GM18858 (cell line): ENCODE measurements around the gene PLA2G4C.
"Not testable (repeated sequence)": the region's sequence is repeated elsewhere in the genome, so short reads cannot be mapped to it uniquely, and the experiment has no call there.

ENCODE experiments used
- ATAC-seq: cut with Tn5 transposase; IDR thresholded peaks from one replicate; pipeline ENCODE4 v1.9.1; 2021; ENCODE audit not compliant: unreplicated experiment

Gene PLA2G4C

DNA sequence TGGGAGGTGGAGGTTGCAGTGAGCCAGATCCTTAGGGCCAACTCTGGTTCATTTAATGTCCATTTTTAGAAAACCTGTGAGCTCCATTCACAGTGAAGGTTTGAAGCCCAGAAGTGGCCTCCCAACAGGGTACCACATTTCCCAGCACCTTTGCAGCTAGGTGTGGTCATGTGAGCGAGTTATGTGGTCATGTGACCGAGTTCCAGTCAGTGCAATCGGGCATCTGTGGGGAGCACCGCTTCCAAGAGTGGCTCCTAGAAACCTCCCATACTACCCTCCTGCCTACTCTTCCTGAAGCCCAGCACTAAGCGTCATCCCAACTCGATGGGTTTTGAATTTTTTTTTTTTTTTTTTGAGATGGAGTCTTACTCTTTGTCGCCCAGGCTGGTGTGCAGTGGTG, 663 bp upstream of the PLA2G4C start:
- ATAC-seq: no peak

- no peak for ATAC-seq
Measured at GRCh38 chr19:48108997-48109782, 1.4 kb downstream of the PLA2G4C start.

- no peak for ATAC-seq
Measured at GRCh38 chr19:48103922-48104321, 6.7 kb downstream of the PLA2G4C start.

GRCh38 chr19:48102870-48103751, 7.5 kb downstream of the PLA2G4C start:
- no peak for ATAC-seq

DNA sequence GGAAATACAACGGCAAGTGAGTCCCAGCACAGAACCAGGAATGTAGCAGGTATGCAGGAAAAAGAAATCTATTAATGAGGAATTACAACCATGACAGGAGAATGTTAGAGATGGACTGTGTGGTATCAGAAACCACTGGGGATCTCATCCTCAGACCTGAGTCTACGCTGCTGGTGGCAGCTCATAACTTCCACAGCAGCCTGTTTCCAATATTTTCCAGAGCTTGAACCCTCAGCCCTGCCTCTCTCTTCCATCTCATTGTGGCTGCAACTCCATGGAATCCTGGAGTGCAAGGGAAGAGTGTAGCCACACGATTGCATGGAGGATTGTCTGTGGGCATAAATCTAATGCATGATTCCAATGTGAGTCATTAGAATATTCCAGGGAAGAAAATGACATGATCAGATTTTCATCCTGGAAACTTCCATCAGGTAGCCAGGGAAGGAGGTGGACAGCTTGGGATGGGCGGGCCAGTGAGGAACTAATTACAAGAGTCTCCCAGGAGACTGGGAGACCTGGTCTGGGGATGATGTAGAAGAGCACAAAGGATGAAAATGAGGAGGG, 14.9 kb downstream of the PLA2G4C start:
- ATAC-seq: no peak

- ATAC-seq: no peak
Measured at GRCh38 chr19:48094855-48095203, 15.8 kb downstream of the PLA2G4C start.

DNA sequence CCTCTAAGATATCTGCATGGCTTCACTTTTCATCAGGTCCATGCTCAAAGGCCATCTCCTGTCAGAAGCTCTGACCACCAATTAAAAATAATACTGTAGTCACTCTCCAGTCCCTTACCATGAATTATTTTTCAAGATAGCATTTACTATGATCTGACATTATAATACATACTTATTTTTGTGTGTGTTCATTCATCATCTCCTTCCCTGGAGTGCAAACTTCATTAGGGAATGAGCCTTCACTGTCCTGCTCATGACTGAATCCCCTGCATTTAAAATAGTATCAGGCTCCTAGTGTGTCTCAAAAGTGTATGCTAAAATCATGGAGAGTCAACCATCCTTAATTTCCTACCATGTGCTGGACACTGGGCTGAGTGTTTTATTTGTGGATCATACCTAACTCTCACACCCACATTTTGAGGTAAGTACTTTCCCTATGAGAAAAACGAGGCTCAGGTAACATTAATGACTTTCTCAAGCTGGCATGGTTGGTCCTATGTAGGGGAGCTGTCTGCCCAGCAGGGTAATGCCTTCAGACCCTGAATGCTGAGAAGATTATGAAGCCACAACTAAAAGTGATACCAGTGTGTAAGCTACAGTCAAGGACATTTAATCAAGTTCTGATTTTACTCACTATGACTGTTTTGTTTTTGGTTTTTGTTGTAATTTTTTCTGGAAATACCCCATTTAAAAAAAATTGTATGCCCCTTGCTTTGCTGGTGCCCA, 16.3 kb downstream of the PLA2G4C start:
- no peak for ATAC-seq

- not testable (repeated sequence) for ATAC-seq
Measured at GRCh38 chr19:48091111-48091718, 19.4 kb downstream of the PLA2G4C start.

- ATAC-seq: no peak
Measured at GRCh38 chr19:48090281-48090802, 20.3 kb downstream of the PLA2G4C start.

DNA sequence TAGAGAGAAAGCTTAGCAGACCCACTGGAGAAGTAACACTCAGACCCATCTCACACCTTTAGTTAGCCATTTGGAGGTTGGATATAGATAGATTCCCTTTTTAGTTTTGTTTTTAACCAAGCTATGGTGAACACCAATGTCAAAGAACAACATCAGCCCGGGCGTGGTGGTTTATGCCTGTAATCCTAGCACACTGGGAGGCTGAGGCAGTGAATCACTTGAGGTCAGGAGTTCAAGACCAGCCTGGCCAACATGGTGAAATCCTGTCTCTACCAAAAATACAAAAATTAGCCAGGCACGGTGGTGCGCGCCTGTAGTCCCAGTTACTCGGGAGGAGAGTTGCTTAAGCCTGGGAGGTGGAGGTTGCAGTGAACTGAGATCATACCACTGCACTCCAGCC, 21.6 kb downstream of the PLA2G4C start:
- not testable (repeated sequence) for ATAC-seq

DNA sequence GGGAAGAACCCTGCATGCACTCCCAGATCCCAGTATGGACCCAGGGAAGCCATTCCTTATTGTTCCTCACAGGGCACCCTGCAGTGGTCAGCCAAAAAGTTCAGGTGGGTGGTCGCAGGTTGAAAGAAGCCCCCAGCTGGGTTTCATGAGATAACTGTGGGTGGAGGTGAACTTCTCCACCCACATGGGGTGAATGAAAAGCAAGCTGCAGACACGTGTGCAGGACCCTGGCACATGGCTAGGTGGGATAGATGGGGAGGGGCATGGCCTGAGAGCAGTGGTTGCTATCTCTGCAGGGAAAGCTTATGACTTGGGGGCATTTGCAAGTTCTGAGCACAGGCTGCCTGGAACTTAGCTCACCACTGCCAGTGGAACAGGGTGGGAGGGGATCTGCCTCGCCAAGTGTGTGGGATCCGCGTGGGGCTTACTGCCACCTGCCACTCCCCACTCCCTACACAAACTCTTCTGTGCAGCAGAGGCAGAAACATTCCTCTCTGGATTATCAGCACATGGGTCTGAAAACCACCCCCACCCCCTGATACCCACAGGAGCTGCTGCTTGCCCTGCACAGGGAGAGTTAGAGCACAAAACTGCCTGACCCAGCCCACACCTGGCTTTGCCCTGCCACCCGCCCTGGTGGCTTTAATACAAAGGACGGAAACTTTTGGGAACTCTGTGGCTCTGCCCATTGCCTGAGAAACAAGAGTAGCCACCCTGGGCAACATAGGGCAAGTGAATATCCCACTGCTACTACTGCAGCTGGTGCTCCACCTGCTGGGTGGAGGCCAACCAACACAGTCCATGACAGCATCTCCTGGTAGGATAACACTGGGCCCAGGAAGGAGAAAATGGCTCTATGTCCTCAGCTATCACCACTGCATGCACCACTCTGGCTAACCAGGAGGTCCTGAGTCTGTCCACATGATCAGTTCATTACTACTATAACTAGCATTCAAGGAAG, 24.4 kb downstream of the PLA2G4C start:
- ATAC-seq: no peak

DNA sequence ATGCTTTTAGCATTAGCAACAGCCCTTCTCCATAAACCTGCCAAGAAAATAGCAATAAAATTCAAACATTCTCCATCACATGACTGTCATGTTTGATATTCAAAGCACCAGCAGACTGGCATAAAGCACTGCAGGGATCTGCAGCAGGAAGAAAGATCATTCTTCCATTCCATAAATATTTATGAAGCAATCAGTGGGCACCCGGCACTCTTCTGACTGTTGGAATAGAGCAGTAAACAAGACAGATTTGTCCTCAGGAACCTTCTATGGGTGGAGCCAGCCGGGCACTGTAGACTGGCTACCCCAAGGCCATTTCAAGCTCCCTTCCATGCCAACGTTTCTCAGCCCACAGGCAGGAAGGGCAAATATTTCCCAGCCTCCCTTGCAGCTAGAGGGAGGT, 25.5 kb downstream of the PLA2G4C start:
- no peak for ATAC-seq

- no peak for ATAC-seq
Measured at GRCh38 chr19:48081106-48081505, 29.5 kb downstream of the PLA2G4C start.

- ATAC-seq: not testable (repeated sequence)
Measured at GRCh38 chr19:48070177-48070769, 40.3 kb downstream of the PLA2G4C start.

DNA sequence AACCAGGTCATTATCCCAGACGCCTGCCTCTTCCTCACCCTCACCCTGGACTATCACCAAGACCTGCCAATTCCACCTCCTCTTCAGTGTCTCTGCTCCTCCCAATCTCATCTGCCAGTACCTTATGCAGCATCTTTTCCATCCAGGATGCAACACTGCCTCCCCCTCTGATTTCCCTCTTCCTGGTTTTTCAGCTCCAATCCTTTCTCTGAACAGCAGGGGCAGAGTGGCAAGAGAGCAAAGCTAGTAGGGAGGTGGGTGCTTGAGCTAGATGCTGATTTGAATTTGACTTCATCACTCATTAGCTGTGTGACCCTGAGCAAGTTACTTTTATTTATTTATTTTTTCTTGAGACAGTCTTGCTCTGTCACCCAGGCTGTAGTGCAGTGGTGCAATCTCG, 41.2 kb downstream of the PLA2G4C start:
- no peak for ATAC-seq

DNA sequence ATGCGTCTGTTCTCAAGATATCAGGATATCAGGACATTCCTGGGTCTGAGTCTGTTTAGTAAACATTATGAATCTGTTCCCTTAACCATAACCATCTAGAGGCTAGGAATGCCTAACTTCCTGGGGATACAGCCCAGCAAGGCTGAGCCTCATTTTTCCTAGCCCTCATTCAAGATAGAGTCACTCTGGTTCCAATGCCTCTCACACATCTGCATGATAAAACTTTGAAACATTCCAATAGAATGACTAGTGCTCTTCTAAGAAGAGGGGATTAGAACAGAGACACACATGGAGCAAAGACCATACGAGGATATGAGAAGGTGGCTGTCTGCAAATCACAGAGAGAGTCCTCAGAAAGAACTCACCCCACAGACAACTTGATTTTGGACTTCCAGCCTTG, 46.1 kb downstream of the PLA2G4C start:
- ATAC-seq: no peak

- ATAC-seq: no peak
Measured at GRCh38 chr19:48061401-48062344, 48.9 kb downstream of the PLA2G4C start.

DNA sequence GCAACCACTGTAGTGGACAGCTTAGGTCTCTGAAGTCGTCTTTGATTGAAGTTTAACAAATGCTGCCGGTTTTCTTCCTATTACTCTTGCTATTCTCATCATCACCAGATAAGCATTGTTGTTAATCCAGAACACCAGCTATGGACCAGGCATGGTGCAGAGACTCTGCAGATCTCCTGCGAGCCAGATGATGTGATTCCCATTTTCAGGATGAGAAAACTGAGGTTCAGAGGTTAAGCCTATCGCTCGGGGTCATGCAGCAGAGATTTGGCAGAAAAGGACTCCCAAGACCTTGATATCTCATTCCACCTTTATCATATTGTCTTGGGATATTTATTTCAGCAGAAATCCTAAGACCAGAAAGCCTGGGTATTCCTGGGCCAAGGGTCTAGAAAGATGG, 50.2 kb downstream of the PLA2G4C start:
- no peak for ATAC-seq
